ENCODE results near the gene MRO. TPM values are rescaled to one million over a fixed set of nuclear protein-coding genes. Genes with fewer than 3 reads are reported as not detected.

MRO gene
- total and polyA plus RNA-seq, 2 of the 4 experiments (the other 2 are of a cell fraction) = not detected

GRCh38 chr18:50847192-50847591 lies 27.4 kb upstream of the MRO start:
- Histone ChIP-seq H3K4ac (ENCODE audit: low read depth, low read length) (no peak overlapping the region), H4K8ac (ENCODE audit: low read depth in 2 of 2, low read length in 2 of 2) (no peak overlapping the region), H2BK120ac (ENCODE audit: low read depth, low read length) (no peak overlapping the region), H3K4me1 (ENCODE audit: control insufficient read depth, insufficient read depth, low read length) (no peaks in the 10 kb centered on the region), H2AK9ac (replicated peaks; ENCODE audit: low read depth, low read length, poor library complexity) (no peak overlapping the region), H2AK5ac (ENCODE audit: low read depth, low read length) (no peak overlapping the region), H3K4me2 (ENCODE audit: low read depth, low read length) (no peak overlapping the region), H3K27ac (ENCODE audit: insufficient read depth, low read length) (no peak overlapping the region), H3K18ac (ENCODE audit: low read depth, low read length) (no peak overlapping the region), H3K9ac (ENCODE audit: low read depth, low read length) (no peak overlapping the region), H3K56ac (ENCODE audit: extremely low read depth, insufficient read depth, low read length) (no peak overlapping the region), H2BK5ac (ENCODE audit: low read depth, low read length, poor library complexity, severe bottlenecking) (no peak overlapping the region), H3K23ac (ENCODE audit: low read depth, low read length) (no peak overlapping the region), H3K14ac (replicated peaks; ENCODE audit: low read depth, low read length) (no peak overlapping the region), H4K20me1 (ENCODE audit: insufficient read depth, low read length) (no peaks in the 10 kb centered on the region), H3K4me3 (ENCODE audit: insufficient read depth, low read depth, low read length) (no peak overlapping the region), H3K79me1 (ENCODE audit: low read depth in 1 of 2, low read length in 2 of 2) (no peaks in the 10 kb centered on the region), H2AFZ (replicated peaks; ENCODE audit: low read length, poor library complexity) (no peak overlapping the region), H3K36me3 (ENCODE audit: control insufficient read depth, insufficient read depth, low read length) (no peaks in the 10 kb centered on the region), H3K9me1 (ENCODE audit: insufficient read depth, low read length) (no peaks in the 10 kb centered on the region), H4K91ac (ENCODE audit: insufficient read depth, low read depth, low read length) (no peak overlapping the region), H2BK20ac (ENCODE audit: low read depth, low read length) (no peak overlapping the region), H2BK15ac (ENCODE audit: low read depth, low read length) (no peak overlapping the region), H3K27me3 (ENCODE audit: control insufficient read depth, insufficient read depth, low read length) (no peaks in the 10 kb centered on the region; the same call in 1 of the 2 replicates), H4K5ac (ENCODE audit: low read depth, low read length) (no peak overlapping the region), H3K9me3 (ENCODE audit: control insufficient read depth, insufficient read depth, low read length) (no peaks in the 10 kb centered on the region)
- no peak for ATAC-seq (ENCODE audit: low read depth)
- TF ChIP-seq FOS (IDR thresholded peaks at IDR 0.05; ENCODE audit: low read depth, low read length) (peak; percentile 32; the same call in 1 of the 2 replicates), NFE2L2 (IDR thresholded peaks at IDR 0.05; ENCODE audit: low read depth, low read length) (no peak), CHD1 (IDR thresholded peaks at IDR 0.05; ENCODE audit: low read depth, low read length) (no peak)
- in situ Hi-C loops (cut with MboI; ENCODE audit: low sequenced_read_pairs) (no loop called here), dilution Hi-C loops (cut with HindIII; ENCODE audit: low sequenced_read_pairs, unreplicated experiment) (no loop called here), intact Hi-C loops (cut with micrococcal nuclease) (no loop called here)
- DNase-seq = peak; percentile 31
- CTCF ChIA-PET = no interaction called here
- WGBS, 2 experiments (ENCODE audit: extremely low coverage in 2 of 2, insufficient read length in 1 of 2) = no CpG with 5 or more reads among the region's 4 CpGs
- POLR2A ChIA-PET (ENCODE audit: unreplicated experiment) = no interaction called here
- no TSS peak for BruUV-seq (replicated peaks)
